Lung (tissue), 16 donors: Measurements from ENCODE around the gene ABHD16A. TPM values are rescaled to one million over a fixed set of nuclear protein-coding genes. Genes with fewer than 3 reads are reported as not detected.

ENCODE experiments used
- ATAC-seq: fragments of 200-7000 bp; cut with Tn5 transposase; one replicate; pipeline ENCODE4 v1.9.1; 2020; ENCODE audit warnings: moderate number of reproducible peaks; ENCODE audit not compliant: insufficient read depth, low FRiP score
- DNase-seq, 3 donors: peaks; one replicate each; pipeline ENCODE4 v3.0.0-alpha.2; 2013 to 2017
- H3K27ac ChIP-seq, 2 donors: one replicate each; pipeline ENCODE4 v1.5.1; 2013; ENCODE audit warnings: mild to moderate bottlenecking in 2 of 2, moderate library complexity in 2 of 2, control low read depth in 1 of 2, inconsistent platforms in 1 of 2, low read depth in 1 of 2, low read length in 1 of 2
- H3K27me3 ChIP-seq, 3 donors: one replicate each; pipeline ENCODE4 v1.5.1; 2013; ENCODE audit warnings: low read length in 2 of 3; ENCODE audit not compliant: control insufficient read depth in 3 of 3, insufficient read depth in 3 of 3
- H3K36me3 ChIP-seq, 4 donors: one replicate each; pipeline ENCODE4 v1.5.1; 2013; ENCODE audit warnings: low read length in 4 of 4, mild to moderate bottlenecking in 1 of 4, moderate library complexity in 1 of 4; ENCODE audit not compliant: control insufficient read depth in 4 of 4, insufficient read depth in 4 of 4
- H3K4me1 ChIP-seq, 5 donors: one replicate each; pipeline ENCODE4 v1.5.1; 2013; ENCODE audit warnings: low read length in 5 of 5, mild to moderate bottlenecking in 2 of 5, moderate library complexity in 1 of 5; ENCODE audit not compliant: control insufficient read depth in 5 of 5, insufficient read depth in 5 of 5
- H3K4me3 ChIP-seq: one replicate; pipeline ENCODE4 v1.5.1; 2013; ENCODE audit warnings: mild to moderate bottlenecking, control low read depth, moderate library complexity
- H3K9ac ChIP-seq, 2 donors: one replicate each; pipeline ENCODE4 v1.5.1; 2013; ENCODE audit warnings: low read length in 2 of 2, control low read depth in 1 of 2; ENCODE audit not compliant: insufficient read depth in 1 of 2
- H3K9me3 ChIP-seq, 4 donors: one replicate each; pipeline ENCODE4 v1.5.1; 2013; ENCODE audit warnings: low read length in 3 of 4, mild to moderate bottlenecking in 1 of 4, moderate library complexity in 1 of 4; ENCODE audit not compliant: control insufficient read depth in 4 of 4, insufficient read depth in 3 of 4
- CTCF ChIP-seq: IDR thresholded peaks from 2 replicates; pipeline ENCODE4 v1.5.1; 2012; ENCODE audit warnings: mild to moderate bottlenecking; ENCODE audit errors: control extremely low read depth, extremely low read depth
- WGBS, 2 donors: extraction: QIAGEN DNeasy Blood & Tissue Kit; methylation state at CpG; one replicate each; pipeline ENCODE4 v1.1.7; 2013; 5-methylcytosine and 5-hydroxymethylcytosine counted together
- long read RNA-seq, 5 donors: transcript quantifications; one replicate each; lab custom pipeline, GENCODE V29; 2026
- polyA plus RNA-seq, 2 donors: library from polyadenylated mRNA; stranded (reverse); fragments of 200-250 nt; gene quantifications; one replicate each; pipeline ENCODE4 v1.2.1, GENCODE V29; 2013
- total RNA-seq, 2 donors: library from RNA; depleted of rRNA in 1 of 2; stranded (reverse); fragments of >200 nt in 1 of 2; gene quantifications; one replicate each; pipeline ENCODE4 v1.2.1, GENCODE V29; 2014 to 2021
- donor health status: control.
- donor health status: control.
- donor health status: Bipolar disorder and iron deficiency.
- donor health status: healthy.
- donor health status: DM: yes; HTN: yes; CAD: no.

Gene ABHD16A
- total RNA-seq (10 to 100 TPM; 49.5 to 57.7 TPM), polyA plus RNA-seq (10 to 100 TPM; 30.6 to 68.6 TPM)
- long read RNA-seq, donor 1, transcript ABHD16A-201 (20 exons, 2,103 nt) = major isoform, 20 of 25 reads
- long read RNA-seq, donor 1, partial matches to known transcripts = 0 of 25 reads
- long read RNA-seq, donor 1, other reads (novel, unspliced or antisense) = 0 of 25 reads
- long read RNA-seq, donor 2, partial matches to known transcripts = 0 of 4 reads
- long read RNA-seq, donor 2, other reads (novel, unspliced or antisense) = 0 of 4 reads
- long read RNA-seq, donor 3, transcript ABHD16A-201 (20 exons, 2,103 nt) = major isoform, 6 of 8 reads
- long read RNA-seq, donor 3, partial matches to known transcripts = 0 of 8 reads
- long read RNA-seq, donor 3, other reads (novel, unspliced or antisense) = 0 of 8 reads
- long read RNA-seq, donor 4, partial matches to known transcripts = 0 of 3 reads
- long read RNA-seq, donor 4, other reads (novel, unspliced or antisense) = 0 of 3 reads
- long read RNA-seq, donor 5, transcript ABHD16A-201 (20 exons, 2,103 nt) = major isoform, 13 of 16 reads
- long read RNA-seq, donor 5, partial matches to known transcripts = 0 of 16 reads
- long read RNA-seq, donor 5, other reads (novel, unspliced or antisense) = 0 of 16 reads

GRCh38 chr6:31702819-31703716 is at the start of gene ABHD16A:
ABHD16A (minus strand) TSS chr6:31703324; CDS start chr6:31703281, 43 bp downstream.
- ATAC-seq (peak; percentile 98), DNase-seq (peak; percentile 99 to 100 (median 99))
- peak within 1 kb of the TSS; percentile 88 to 99 for H3K9ac ChIP-seq
- TF ChIP-seq CTCF = peak; percentile 9
- WGBS, 2 donors = 1% methylated on average over 54 of the region's 54 CpGs
- peaks cover 6 to 14% (median 10%) of the 10 kb centered on the region in 5 donors for H3K4me1 ChIP-seq
- H3K36me3 ChIP-seq = peaks cover 0 to 12% (median 6%) of the 10 kb centered on the region in 4 donors
- H3K9me3 ChIP-seq = no peaks in the 10 kb centered on the region
- peak within 1 kb of the TSS; percentile 97 to 98 for H3K27ac ChIP-seq
- peak within 1 kb of the TSS; percentile 69 for H3K4me3 ChIP-seq
- no peaks in the 10 kb centered on the region for H3K27me3 ChIP-seq

GRCh38 chr6:31752739-31753319 is 49.7 kb upstream of the ABHD16A start:
- no peak overlapping the region for H3K9ac ChIP-seq
- ATAC-seq = no peak
- WGBS, 2 donors = 76 to 80% methylated on average over 8 of the region's 8 CpGs

More at GRCh38 chr6:31752739-31753319, 49.7 kb upstream of the ABHD16A start:
- Histone ChIP-seq H3K36me3 (peaks cover 0 to 1% (median 0%) of the 10 kb centered on the region in 4 donors), H3K4me3 (no peak overlapping the region), H3K27ac (no peak overlapping the region), H3K27me3 (no peaks in the 10 kb centered on the region), H3K4me1 (no peaks in the 10 kb centered on the region), H3K9me3 (no peaks in the 10 kb centered on the region)
- no peak for DNase-seq
- TF ChIP-seq CTCF = no peak
